GM18907 (cell line): ENCODE data around the gene ZNF488.

ENCODE experiments used
- ATAC-seq: cut with Tn5 transposase; IDR thresholded peaks from one replicate; pipeline ENCODE4 v1.9.1; 2021; ENCODE audit warnings: mild to moderate bottlenecking, moderate library complexity; ENCODE audit not compliant: unreplicated experiment

The ZNF488 gene

DNA sequence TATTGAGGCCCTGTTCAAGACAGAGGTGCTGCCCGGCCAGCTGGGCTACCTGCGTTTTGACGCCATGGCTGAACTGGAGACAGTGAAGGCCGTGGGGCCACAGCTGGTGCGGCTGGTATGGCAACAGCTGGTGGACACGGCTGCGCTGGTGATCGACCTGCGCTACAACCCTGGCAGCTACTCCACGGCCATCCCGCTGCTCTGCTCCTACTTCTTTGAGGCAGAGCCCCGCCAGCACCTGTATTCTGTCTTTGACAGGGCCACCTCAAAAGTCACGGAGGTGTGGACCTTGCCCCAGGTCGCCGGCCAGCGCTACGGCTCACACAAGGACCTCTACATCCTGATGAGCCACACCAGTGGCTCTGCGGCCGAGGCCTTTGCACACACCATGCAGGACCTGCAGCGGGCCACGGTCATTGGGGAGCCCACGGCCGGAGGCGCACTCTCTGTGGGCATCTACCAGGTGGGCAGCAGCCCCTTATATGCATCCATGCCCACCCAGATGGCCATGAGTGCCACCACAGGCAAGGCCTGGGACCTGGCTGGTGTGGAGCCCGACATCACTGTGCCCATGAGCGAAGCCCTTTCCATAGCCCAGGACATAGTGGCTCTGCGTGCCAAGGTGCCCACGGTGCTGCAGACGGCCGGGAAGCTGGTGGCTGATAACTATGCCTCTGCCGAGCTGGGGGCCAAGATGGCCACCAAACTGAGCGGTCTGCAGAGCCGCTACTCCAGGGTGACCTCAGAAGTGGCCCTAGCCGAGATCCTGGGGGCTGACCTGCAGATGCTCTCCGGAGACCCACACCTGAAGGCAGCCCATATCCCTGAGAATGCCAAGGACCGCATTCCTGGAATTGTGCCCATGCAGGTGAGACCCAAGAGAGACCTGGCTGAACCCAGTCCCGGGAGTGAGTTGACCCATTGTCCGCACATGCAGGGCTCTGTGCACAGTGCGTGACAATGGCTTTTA, 33.1 kb downstream of the ZNF488 start:
- no peak for ATAC-seq

DNA sequence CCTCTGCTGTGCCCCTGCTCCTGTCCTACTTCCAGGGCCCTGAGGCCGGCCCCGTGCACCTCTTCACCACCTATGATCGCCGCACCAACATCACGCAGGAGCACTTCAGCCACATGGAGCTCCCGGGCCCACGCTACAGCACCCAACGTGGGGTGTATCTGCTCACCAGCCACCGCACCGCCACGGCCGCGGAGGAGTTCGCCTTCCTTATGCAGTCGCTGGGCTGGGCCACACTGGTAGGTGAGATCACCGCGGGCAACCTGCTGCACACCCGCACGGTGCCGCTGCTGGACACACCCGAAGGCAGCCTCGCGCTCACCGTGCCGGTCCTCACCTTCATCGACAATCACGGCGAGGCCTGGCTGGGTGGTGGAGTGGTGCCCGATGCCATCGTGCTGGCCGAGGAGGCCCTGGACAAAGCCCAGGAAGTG, 34.1 kb downstream of the ZNF488 start:
- no peak for ATAC-seq

- ATAC-seq: no peak
Measured at GRCh38 chr10:47349516-47349915, 34.6 kb downstream of the ZNF488 start.

DNA sequence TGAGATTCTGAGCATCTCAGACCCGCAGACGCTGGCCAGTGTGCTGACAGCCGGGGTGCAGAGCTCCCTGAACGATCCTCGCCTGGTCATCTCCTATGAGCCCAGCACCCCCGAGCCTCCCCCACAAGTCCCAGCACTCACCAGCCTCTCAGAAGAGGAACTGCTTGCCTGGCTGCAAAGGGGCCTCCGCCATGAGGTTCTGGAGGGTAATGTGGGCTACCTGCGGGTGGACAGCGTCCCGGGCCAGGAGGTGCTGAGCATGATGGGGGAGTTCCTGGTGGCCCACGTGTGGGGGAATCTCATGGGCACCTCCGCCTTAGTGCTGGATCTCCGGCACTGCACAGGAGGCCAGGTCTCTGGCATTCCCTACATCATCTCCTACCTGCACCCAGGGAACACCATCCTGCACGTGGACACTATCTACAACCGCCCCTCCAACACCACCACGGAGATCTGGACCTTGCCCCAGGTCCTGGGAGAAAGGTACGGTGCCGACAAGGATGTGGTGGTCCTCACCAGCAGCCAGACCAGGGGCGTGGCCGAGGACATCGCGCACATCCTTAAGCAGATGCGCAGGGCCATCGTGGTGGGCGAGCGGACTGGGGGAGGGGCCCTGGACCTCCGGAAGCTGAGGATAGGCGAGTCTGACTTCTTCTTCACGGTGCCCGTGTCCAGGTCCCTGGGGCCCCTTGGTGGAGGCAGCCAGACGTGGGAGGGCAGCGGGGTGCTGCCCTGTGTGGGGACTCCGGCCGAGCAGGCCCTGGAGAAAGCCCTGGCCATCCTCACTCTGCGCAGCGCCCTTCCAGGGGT, 35.2 kb downstream of the ZNF488 start:
- ATAC-seq: no peak

DNA sequence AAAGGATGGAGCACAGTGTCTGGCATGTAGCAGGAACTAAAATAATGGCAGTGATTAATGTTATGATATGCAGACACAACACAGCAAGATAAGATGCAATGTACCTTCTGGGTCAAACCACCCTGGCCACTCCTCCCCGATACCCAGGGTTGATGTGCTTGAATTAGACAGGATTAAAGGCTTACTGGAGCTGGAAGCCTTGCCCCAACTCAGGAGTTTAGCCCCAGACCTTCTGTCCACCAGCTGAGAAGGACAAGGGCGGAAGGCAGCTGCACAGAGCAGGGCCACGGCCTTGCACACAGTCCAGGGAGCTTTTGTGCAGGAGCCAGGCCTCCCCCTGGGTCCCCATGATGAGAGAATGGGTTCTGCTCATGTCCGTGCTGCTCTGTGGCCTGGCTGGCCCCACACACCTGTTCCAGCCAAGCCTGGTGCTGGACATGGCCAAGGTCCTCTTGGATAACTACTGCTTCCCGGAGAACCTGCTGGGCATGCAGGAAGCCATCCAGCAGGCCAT, 35.9 kb downstream of the ZNF488 start, which contains the start of gene RBP3:
Gene RBP3 (plus strand): TSS at position 226 of the 514 bp plus-strand sequence. CDS start 122 bp downstream, at position 348.
- ATAC-seq: no peak

DNA sequence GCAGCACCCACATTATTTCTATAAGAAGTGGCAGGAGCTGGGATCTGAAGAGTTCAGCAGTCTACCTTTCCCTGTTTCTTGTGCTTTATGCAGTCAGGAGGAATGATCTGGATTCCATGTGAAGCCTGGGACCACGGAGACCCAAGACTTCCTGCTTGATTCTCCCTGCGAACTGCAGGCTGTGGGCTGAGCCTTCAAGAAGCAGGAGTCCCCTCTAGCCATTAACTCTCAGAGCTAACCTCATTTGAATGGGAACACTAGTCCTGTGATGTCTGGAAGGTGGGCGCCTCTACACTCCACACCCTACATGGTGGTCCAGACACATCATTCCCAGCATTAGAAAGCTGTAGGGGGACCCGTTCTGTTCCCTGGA, 36.8 kb downstream of the ZNF488 start:
- ATAC-seq: no peak

DNA sequence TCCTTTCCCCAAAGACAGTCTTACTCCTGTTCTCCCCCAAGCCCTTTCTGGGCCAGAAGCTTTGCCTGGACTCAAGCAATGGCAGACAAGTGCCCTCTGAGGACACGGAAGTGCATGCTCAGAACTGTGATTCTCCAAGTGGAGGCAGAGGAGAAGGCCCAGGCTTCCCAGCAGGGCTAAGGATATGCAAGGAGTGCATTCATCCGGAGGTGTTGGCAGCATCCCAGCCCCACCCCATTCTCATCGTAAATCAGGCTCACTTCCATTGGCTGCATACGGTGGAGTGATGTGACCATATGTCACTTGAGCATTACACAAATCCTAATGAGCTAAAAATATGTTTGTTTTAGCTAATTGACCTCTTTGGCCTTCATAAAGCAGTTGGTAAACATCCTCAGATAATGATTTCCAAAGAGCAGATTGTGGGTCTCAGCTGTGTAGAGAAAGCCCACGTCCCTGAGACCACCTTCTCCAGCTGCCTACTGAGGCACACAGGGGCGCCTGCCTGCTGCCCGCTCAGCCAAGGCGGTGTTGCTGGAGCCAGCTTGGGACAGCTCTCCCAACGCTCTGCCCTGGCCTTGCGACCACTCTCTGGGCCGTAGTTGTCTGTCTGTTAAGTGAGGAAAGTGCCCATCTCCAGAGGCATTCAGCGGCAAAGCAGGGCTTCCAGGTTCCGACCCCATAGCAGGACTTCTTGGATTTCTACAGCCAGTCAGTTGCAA, 37.4 kb downstream of the ZNF488 start:
- ATAC-seq: no peak

DNA sequence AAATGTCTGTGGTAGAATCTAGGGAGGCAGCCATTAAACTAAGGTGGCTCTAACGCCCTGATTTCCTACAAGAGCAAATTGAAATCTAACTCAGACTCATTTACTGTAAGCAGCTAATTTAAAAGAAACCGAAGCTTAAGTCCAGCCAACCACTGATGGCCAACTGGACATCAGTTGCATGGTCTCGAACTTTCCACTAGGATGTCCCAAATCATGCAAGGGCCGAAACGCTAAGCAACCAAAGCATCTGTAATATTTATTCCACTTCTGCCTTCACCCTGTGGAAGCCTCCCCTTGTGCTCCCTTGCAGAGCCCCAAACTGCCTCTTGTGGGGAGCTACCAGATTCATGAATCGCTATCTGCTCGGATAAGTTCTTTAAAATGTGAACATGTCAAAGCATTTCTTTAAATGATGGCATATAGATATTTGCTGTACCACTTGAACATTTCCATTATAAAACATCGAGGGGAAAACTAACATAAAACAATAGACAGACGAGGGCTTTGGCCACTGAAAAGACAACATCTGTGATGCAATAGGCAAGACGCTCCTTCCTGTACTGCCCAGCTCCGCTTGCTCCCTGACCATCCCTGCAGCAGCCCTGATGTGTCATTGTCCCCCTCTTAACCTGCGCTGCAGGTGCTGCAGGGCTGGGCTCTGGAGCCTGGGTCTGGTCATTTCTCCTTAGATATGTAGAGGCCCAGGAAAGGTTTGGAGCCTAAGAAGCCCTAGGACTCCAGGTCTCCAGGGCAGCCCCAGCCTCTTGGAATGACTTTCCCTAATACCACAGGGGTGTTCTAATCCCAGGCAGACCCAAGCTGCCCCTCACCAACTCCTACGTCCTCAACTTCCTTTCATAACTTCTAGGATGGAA, 38.9 kb downstream of the ZNF488 start:
- ATAC-seq: no peak

DNA sequence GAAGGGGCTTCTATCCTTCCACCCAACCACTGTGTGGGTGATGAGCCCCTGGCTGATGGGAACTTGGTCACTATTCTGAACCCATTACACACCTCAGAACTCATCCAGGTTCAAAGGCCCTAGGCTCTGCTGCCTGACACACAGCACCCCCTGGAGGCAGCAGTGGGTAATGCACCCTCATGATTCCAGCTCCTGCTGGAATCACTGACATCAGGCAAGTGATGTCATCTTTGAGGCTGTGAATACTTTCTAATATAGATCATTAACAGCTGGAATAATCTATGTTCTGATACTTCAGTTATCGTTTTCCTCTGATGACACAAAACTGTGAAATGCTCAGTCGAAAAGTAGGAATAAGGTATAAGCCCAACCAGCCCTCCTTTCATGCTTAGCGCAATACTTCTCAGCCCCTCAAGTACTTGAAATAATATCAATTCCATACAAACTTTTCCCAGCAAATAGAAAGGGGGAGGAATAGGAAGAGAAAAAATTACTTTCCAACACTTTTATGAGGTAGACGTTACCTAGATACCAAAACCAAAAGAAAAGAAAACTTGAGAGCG, 43.4 kb downstream of the ZNF488 start:
- ATAC-seq: no peak

DNA sequence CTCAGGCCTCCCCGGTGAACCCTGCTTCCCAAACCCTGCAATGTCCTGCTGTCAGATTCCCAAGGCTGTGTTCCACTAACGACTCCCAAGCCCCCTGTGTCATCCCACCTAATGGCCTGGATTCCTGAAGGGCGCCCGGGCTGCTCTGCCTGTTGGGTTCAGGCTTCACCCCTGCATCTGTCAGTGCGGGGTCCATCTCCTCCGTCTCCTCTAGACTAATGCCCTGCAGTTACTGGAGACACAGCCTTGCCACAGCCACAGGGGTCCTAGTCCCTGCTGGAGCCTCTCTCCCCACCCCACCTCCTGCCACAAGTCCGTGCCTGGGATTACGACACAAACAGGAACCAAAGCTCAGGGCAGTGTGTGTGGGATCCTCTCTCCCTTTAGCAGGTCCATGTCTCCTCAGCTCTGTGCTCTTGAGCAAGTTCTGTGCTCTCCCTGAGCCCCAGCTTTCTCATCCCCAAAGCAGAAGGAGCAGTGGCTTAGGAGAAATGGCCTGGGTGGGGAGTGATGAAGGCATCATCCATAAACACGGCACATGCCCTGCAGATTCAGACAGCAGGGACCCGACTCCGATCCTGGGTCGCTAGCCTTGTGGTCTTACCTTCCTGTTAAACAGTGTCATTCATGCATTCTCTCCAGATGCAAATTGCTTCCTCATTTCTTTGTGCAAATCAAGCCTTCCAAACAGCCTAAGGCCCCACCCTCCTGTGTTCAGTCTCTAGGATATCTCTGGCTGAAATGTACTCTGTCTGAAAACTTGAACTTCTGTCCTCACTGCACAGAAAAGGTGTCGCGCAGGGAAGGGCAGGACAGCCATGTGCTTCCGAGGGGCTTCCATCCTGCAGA, 44.1 kb downstream of the ZNF488 start:
- no peak for ATAC-seq

DNA sequence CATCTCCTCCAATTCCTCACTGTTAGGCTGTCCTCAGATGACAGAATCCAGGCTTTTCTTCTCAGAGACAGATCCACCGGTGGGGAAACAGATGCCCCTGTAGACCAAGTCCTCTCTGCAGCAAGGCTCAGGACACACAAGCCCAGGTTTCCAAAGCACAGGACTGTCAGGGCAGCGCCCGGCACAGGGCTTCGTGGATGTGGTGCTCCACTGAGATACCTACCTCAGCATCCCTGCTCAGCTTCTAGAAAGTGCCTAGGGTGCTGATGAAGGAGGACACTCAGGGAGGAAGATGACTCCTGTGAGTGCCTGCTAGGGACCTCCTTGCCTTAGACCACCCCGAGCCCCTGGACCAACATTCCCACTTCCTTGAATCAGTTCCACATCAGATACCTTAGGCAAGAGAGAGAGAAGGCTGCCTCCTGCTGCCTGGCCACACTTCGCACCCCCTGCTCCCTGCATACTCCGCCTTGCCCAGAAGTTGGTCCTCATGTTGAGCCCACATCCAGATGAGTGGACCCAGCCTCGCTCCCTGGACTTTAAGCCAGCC, 44.8 kb downstream of the ZNF488 start:
- no peak for ATAC-seq

GRCh38 chr10:47337310-47337709, 46.8 kb downstream of the ZNF488 start:
- no peak for ATAC-seq

- ATAC-seq: no peak
Measured at GRCh38 chr10:47336387-47337134, 47.5 kb downstream of the ZNF488 start.

GRCh38 chr10:47335906-47336305, 48.2 kb downstream of the ZNF488 start:
- ATAC-seq: no peak

DNA sequence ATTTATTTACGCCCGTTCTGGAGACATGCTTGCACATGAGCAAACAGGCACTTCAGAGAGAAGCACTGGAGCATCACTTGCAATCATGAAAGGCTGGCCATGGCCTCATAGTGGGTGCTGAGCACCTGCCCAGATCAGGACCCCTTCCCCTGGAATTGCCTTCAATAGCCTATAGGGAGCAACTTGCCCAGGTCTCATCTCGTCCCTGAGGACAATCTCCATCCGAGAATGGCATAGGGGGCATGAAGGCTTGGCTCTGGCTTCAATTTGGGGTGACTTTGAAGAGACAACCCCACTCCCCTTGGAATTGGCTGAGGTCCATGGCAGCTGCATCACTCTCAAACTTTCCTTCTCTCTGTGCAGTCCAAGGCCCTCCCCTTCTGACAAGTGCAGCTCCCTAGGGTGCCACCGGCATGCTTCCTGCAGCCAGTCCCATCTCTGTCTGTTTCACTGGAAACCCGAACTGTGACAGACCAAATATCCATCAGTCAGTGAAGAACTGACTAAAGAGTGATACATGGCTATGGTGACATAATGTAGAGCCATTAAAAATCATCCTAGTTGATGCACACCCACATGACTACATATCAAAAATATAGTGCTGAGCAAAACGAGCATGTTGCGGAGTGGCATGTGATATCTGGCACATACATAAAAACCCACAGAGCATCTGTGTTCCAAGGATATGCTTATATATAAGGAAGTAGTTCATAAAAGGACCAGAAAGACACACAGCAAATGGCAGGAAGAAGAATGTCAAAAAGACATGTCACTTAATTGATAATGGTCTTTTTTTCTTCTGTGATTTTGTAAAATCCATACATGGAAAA, 49.4 kb downstream of the ZNF488 start:
- no peak for ATAC-seq

DNA sequence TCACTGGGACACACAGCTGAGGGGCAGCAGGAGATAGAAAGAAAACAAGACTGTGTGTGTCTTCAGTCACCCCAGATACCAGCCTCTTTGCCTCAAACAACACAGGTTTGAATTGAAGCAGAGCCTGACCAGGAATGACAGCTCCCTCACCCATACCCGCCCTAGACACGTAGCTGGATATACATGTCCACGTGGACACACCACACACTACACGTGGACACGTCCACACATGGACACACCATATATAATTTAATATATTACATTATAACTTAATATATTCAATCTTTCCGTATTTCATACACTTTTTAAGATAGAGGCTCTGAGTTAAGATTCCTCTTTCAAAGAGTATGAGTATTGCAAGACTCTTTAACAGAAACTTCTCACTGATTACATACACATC, 50.6 kb downstream of the ZNF488 start:
- no peak for ATAC-seq

GRCh38 chr10:47332946-47333345, 51.1 kb downstream of the ZNF488 start:
- ATAC-seq: no peak
